DOHH2 (cell line): ENCODE data around the gene SS18L1.

Experiments
- CTCF ChIP-seq: fragments of 200-600 bp; sonication (generic); IDR thresholded peaks from one replicate; pipeline ENCODE4 v1.5.1; 2014; ENCODE audit warnings: antibody characterized with exemption, mild to moderate bottlenecking, low read depth, low read length; ENCODE audit not compliant: poor library complexity, severe bottlenecking
- EZH2phosphoT487 ChIP-seq: fragments of 200-600 bp; sonication (generic); IDR thresholded peaks from 2 replicates; pipeline ENCODE4 v1.6.1; 2017; ENCODE audit warnings: borderline replicate concordance, mild to moderate bottlenecking, antibody characterized with exemption, low read length, moderate library complexity, mixed read lengths

DNA sequence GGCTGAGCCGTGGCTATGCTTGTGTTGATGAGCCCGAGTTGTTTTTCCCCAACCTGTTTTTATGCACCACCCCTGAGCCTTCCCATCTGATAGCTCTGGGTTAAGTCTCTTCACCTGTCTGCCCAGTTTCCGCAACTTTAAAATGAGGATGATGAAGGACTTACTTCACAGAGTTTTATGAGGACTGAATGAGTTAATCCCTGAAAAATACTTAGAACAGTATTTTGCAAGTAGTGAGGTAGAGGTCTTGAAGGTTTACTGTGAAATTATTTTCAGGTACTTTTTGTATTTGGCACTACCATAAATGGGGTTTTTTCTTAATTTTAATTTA is 42.5 kb downstream of the SS18L1 start:
- TF ChIP-seq EZH2phosphoT487 (no peak), CTCF (no peak)
